ENCODE measurements around the gene SPEN. TPM values are rescaled to one million over a fixed set of nuclear protein-coding genes. Genes with fewer than 3 reads are reported as not detected.

The SPEN gene
- total and polyA plus RNA-seq, 2 of the 13 experiments (the other 11 are each of a cell fraction or from before 2014, with no cell fraction given), result 4.8 to 14.0 TPM

GRCh38 chr1:15802234-15802965 lies 45.1 kb upstream of the SPEN start (continued):
- TF ChIP-seq ZC3H13 (CRISPR knock-in tag; IDR thresholded peaks at IDR 0.05) (0 out of 2 replicates have a peak, but pooled peaks have one; percentile 40), FOXA3 (CRISPR knock-in tag; IDR thresholded peaks at IDR 0.05) (peak; percentile 65)
- TF ChIP-seq, protein P1, sequence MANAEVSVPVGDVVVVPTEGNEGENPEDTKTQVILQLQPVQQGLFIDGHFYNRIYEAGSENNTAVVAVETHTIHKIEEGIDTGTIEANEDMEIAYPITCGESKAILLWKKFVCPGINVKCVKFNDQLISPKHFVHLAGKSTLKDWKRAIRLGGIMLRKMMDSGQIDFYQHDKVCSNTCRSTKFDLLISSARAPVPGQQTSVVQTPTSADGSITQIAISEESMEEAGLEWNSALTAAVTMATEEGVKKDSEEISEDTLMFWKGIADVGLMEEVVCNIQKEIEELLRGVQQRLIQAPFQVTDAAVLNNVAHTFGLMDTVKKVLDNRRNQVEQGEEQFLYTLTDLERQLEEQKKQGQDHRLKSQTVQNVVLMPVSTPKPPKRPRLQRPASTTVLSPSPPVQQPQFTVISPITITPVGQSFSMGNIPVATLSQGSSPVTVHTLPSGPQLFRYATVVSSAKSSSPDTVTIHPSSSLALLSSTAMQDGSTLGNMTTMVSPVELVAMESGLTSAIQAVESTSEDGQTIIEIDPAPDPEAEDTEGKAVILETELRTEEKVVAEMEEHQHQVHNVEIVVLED (CRISPR knock-in tag; IDR thresholded peaks at IDR 0.05; ENCODE audit: borderline replicate concordance), result peak; percentile 54; the same call in 1 of the 2 replicates

GRCh38 chr1:15803380-15803779 lies 44.1 kb upstream of the SPEN start:
- intact Hi-C loops (cut with micrococcal nuclease; ENCODE audit: unreplicated experiment), result loop anchor here (5.0 kb wide), 2 partner anchors 44 to 119 kb away; partner anchors contain the start of gene SPEN
- no peaks in the 10 kb centered on the region for H3K9me3 ChIP-seq (ENCODE audit: low read length)
- in situ Hi-C loops (cut with HindIII; ENCODE audit: extremely low pct_ligation_motif_present, low pct_unique_long_range_greater_than_20kb), result no loop called here
- H3K79me2 ChIP-seq (ENCODE audit: insufficient read depth, low read length), result peaks cover 14% of the 10 kb centered on the region
- no peak overlapping the region for H2AFZ ChIP-seq (ENCODE audit: low read length)
- ChIA-PET POLR2A (interaction anchor here (0.6 kb wide), 1 partner anchor 77 kb away, joined by 3 read pairs; no protein-coding TSS in a partner anchor), CTCF (ENCODE audit: low intra/inter-chr PET ratio, low total read pairs) (no interaction called here)
- no peak overlapping the region for H3K4me3 ChIP-seq (replicated peaks in 1 of 3; ENCODE audit: insufficient read depth in 1 of 3, low read depth in 2 of 3, low read length in 3 of 3)
- no peak overlapping the region for H3K9ac ChIP-seq (ENCODE audit: insufficient read depth, low read depth, low read length)
- 24% methylated on average over 4 of the region's 4 CpGs for WGBS (ENCODE audit: low lambda C conversion rate)
- DNase-seq (ENCODE audit: low spot score) (peak; percentile 48), ATAC-seq (no peak), FAIRE-seq (peak; percentile 34)
- no peak overlapping the region for H3K27ac ChIP-seq (ENCODE audit: extremely low read length, insufficient read depth, low read length)
- no TSS peak for BruUV-seq (replicated peaks)
- no peaks in the 10 kb centered on the region for H4K20me1 ChIP-seq (ENCODE audit: insufficient read depth, low read length)
- no peaks in the 10 kb centered on the region for H3K36me3 ChIP-seq (replicated peaks in 1 of 2; ENCODE audit: control insufficient read depth in 1 of 2, insufficient read depth in 2 of 2, low read length in 2 of 2)
- H3K4me1 ChIP-seq (ENCODE audit: insufficient read depth, low read length), result peaks cover 65% of the 10 kb centered on the region
- H3K4me2 ChIP-seq (ENCODE audit: low read depth, low read length), result peak overlapping the region; percentile 28
- H3K27me3 ChIP-seq (ENCODE audit: control insufficient read depth in 1 of 2, insufficient read depth in 2 of 2, low read length in 2 of 2), result no peaks in the 10 kb centered on the region
- TF ChIP-seq ZNF546 (CRISPR knock-in tag; conservative IDR thresholded peaks at IDR 0.05), result no peak
- TF ChIP-seq, protein P2, sequence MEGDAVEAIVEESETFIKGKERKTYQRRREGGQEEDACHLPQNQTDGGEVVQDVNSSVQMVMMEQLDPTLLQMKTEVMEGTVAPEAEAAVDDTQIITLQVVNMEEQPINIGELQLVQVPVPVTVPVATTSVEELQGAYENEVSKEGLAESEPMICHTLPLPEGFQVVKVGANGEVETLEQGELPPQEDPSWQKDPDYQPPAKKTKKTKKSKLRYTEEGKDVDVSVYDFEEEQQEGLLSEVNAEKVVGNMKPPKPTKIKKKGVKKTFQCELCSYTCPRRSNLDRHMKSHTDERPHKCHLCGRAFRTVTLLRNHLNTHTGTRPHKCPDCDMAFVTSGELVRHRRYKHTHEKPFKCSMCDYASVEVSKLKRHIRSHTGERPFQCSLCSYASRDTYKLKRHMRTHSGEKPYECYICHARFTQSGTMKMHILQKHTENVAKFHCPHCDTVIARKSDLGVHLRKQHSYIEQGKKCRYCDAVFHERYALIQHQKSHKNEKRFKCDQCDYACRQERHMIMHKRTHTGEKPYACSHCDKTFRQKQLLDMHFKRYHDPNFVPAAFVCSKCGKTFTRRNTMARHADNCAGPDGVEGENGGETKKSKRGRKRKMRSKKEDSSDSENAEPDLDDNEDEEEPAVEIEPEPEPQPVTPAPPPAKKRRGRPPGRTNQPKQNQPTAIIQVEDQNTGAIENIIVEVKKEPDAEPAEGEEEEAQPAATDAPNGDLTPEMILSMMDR (CRISPR knock-in tag; IDR thresholded peaks at IDR 0.05), result peak; percentile 70
- TF ChIP-seq TARDBP (CRISPR knock-in tag; IDR thresholded peaks at IDR 0.05), result 0 out of 2 replicates have a peak, but pooled peaks have one; percentile 26
- TF ChIP-seq RAD21 (CRISPR knock-in tag; IDR thresholded peaks at IDR 0.05), result peak; percentile 62
- TF ChIP-seq ZNF615 (CRISPR knock-in tag; IDR thresholded peaks at IDR 0.05; ENCODE audit: borderline replicate concordance), result no peak
- TF ChIP-seq RFXAP (CRISPR knock-in tag; IDR thresholded peaks at IDR 0.05; ENCODE audit: borderline replicate concordance), result no peak
- TF ChIP-seq SMC3 (IDR thresholded peaks at IDR 0.05; ENCODE audit: low read length), result peak; percentile 64
- TF ChIP-seq GATAD1 (CRISPR knock-in tag; IDR thresholded peaks at IDR 0.05), result no peak
- no peak for TF ChIP-seq ZBTB39 (CRISPR knock-in tag; IDR thresholded peaks at IDR 0.05)
- TF ChIP-seq TFAP4 (IDR thresholded peaks at IDR 0.05; ENCODE audit: borderline replicate concordance, low read depth), result peak; percentile 48; the same call in 1 of the 2 replicates
- TF ChIP-seq, protein P3, sequence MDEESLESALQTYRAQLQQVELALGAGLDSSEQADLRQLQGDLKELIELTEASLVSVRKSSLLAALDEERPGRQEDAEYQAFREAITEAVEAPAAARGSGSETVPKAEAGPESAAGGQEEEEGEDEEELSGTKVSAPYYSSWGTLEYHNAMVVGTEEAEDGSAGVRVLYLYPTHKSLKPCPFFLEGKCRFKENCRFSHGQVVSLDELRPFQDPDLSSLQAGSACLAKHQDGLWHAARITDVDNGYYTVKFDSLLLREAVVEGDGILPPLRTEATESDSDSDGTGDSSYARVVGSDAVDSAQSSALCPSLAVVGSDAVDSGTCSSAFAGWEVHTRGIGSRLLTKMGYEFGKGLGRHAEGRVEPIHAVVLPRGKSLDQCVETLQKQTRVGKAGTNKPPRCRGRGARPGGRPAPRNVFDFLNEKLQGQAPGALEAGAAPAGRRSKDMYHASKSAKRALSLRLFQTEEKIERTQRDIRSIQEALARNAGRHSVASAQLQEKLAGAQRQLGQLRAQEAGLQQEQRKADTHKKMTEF (CRISPR knock-in tag; IDR thresholded peaks at IDR 0.05), result 0 out of 2 replicates have a peak, but pooled peaks have one; percentile 15
